ENCODE results near the gene LAMTOR5. TPM values are rescaled to one million over a fixed set of nuclear protein-coding genes. Genes with fewer than 3 reads are reported as not detected.
"Not testable (repeated sequence)": the region's sequence is repeated elsewhere in the genome, so short reads cannot be mapped to it uniquely, and the experiment has no call there.

LAMTOR5 gene
- total RNA-seq, 2 experiments from 2014 or later = 105 to 108 TPM

GRCh38 chr1:110443451-110443850 is 36.0 kb upstream of the LAMTOR5 start:
- no peaks in the 10 kb centered on the region for H3K4me1 ChIP-seq (ENCODE audit: insufficient read depth, low read length)
- no peak overlapping the region for H3K4me3 ChIP-seq (ENCODE audit: low read length)
- H3K27me3 ChIP-seq (ENCODE audit: control insufficient read depth in 1 of 2, insufficient read depth in 2 of 2, low read length in 2 of 2) = peaks cover 3% of the 10 kb centered on the region in 2 experiments
- no peaks in the 10 kb centered on the region for H3K36me3 ChIP-seq (ENCODE audit: insufficient read depth, low read length)
- Mint-ChIP-seq H3K4me1 (ENCODE audit: low read depth) (no peaks in the 10 kb centered on the region), H3K27ac (no peak overlapping the region), H3K36me3 (ENCODE audit: low read depth) (no peaks in the 10 kb centered on the region), H3K9me3 (no peaks in the 10 kb centered on the region), H3K27me3 (no peaks in the 10 kb centered on the region), H3K4me3 (no peak overlapping the region)
- TF ChIP-seq, protein P1, sequence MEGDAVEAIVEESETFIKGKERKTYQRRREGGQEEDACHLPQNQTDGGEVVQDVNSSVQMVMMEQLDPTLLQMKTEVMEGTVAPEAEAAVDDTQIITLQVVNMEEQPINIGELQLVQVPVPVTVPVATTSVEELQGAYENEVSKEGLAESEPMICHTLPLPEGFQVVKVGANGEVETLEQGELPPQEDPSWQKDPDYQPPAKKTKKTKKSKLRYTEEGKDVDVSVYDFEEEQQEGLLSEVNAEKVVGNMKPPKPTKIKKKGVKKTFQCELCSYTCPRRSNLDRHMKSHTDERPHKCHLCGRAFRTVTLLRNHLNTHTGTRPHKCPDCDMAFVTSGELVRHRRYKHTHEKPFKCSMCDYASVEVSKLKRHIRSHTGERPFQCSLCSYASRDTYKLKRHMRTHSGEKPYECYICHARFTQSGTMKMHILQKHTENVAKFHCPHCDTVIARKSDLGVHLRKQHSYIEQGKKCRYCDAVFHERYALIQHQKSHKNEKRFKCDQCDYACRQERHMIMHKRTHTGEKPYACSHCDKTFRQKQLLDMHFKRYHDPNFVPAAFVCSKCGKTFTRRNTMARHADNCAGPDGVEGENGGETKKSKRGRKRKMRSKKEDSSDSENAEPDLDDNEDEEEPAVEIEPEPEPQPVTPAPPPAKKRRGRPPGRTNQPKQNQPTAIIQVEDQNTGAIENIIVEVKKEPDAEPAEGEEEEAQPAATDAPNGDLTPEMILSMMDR (IDR thresholded peaks at IDR 0.05) = no peak
- no peaks in the 10 kb centered on the region for H3K9me3 ChIP-seq (ENCODE audit: control insufficient read depth in 1 of 2, insufficient read depth in 1 of 2, low read length in 2 of 2)
- DNase-seq (no peak), ATAC-seq (ENCODE audit: poor library complexity) (no peak)
- H3K27ac ChIP-seq (ENCODE audit: low read depth in 1 of 2, low read length in 2 of 2) = no peak overlapping the region
- CTCF ChIA-PET = no interaction called here
- intact Hi-C loops (cut with DNase I, micrococcal nuclease) = no loop called here
- POLR2A ChIA-PET = no interaction called here

- CTCF ChIA-PET = no interaction called here
- H3K9me3 Mint-ChIP-seq = no peaks in the 10 kb centered on the region
- H3K4me1 Mint-ChIP-seq (ENCODE audit: low read depth) = no peaks in the 10 kb centered on the region
- H3K4me3 Mint-ChIP-seq = no peak overlapping the region
- Histone ChIP-seq H3K27ac (ENCODE audit: low read depth in 1 of 2, low read length in 2 of 2) (no peak overlapping the region), H3K4me1 (ENCODE audit: insufficient read depth, low read length) (no peaks in the 10 kb centered on the region), H3K4me3 (ENCODE audit: low read length) (no peak overlapping the region), H3K9me3 (ENCODE audit: control insufficient read depth in 1 of 2, insufficient read depth in 1 of 2, low read length in 2 of 2) (no peaks in the 10 kb centered on the region), H3K27me3 (ENCODE audit: control insufficient read depth in 1 of 2, insufficient read depth in 2 of 2, low read length in 2 of 2) (peaks cover 0 to 3% of the 10 kb centered on the region in 2 experiments), H3K36me3 (ENCODE audit: insufficient read depth, low read length) (no peaks in the 10 kb centered on the region)
- H3K27ac Mint-ChIP-seq = no peak overlapping the region
- POLR2A ChIA-PET = no interaction called here
- DNase-seq (no peak), ATAC-seq (ENCODE audit: poor library complexity) (no peak)
- H3K27me3 Mint-ChIP-seq = no peaks in the 10 kb centered on the region
- TF ChIP-seq, protein P1 (IDR thresholded peaks at IDR 0.05) = no peak
- intact Hi-C loops (cut with DNase I, micrococcal nuclease) = no loop called here
- no peaks in the 10 kb centered on the region for H3K36me3 Mint-ChIP-seq (ENCODE audit: low read depth)
Observed at GRCh38 chr1:110441888-110442287, 34.4 kb upstream of the LAMTOR5 start.

DNA sequence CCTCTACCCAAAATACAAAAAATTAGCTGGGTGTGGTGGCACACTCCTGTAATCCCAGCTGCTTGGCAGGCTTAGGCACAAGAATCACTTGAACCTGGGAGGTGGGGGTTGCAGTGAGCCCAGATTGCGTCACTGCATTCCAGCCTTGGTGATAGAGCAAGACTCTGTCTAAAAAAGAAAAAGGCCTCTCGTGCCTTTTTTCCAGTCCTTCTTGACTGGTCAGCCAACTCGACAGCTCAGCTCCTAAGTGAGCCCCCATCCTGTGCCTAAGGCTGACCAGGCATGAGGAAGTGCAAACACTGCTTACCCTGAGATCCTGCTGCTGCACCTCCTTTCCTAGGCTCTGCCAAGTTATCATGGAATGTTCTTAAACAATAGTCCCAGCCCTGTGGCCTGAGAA is 33.4 kb upstream of the LAMTOR5 start:
- POLR2A ChIA-PET = no interaction called here
- Mint-ChIP-seq H3K36me3 (ENCODE audit: low read depth) (no peaks in the 10 kb centered on the region), H3K27me3 (no peaks in the 10 kb centered on the region), H3K4me3 (no peak overlapping the region), H3K4me1 (ENCODE audit: low read depth) (no peaks in the 10 kb centered on the region), H3K9me3 (no peaks in the 10 kb centered on the region), H3K27ac (no peak overlapping the region)
- ATAC-seq (ENCODE audit: poor library complexity) (no peak), DNase-seq (no peak)
- TF ChIP-seq, protein P1 (IDR thresholded peaks at IDR 0.05) = no peak
- peaks cover 0 to 3% of the 10 kb centered on the region in 2 experiments for H3K27me3 ChIP-seq (ENCODE audit: control insufficient read depth in 1 of 2, insufficient read depth in 2 of 2, low read length in 2 of 2)
- no peaks in the 10 kb centered on the region for H3K4me1 ChIP-seq (ENCODE audit: insufficient read depth, low read length)
- no peak overlapping the region for H3K4me3 ChIP-seq (ENCODE audit: low read length)
- no peak overlapping the region for H3K27ac ChIP-seq (ENCODE audit: low read depth in 1 of 2, low read length in 2 of 2)
- no peaks in the 10 kb centered on the region for H3K9me3 ChIP-seq (ENCODE audit: control insufficient read depth in 1 of 2, insufficient read depth in 1 of 2, low read length in 2 of 2)
- H3K36me3 ChIP-seq (ENCODE audit: insufficient read depth, low read length) = no peaks in the 10 kb centered on the region
- CTCF ChIA-PET = no interaction called here
- intact Hi-C loops (cut with DNase I, micrococcal nuclease) = no loop called here

GRCh38 chr1:110439873-110440272 is 32.4 kb upstream of the LAMTOR5 start:
- ATAC-seq (ENCODE audit: poor library complexity); CTCF ChIA-PET; POLR2A ChIA-PET: not testable (repeated sequence)

More at GRCh38 chr1:110439873-110440272, 32.4 kb upstream of the LAMTOR5 start:
- H3K27me3 ChIP-seq (ENCODE audit: control insufficient read depth in 1 of 2, insufficient read depth in 2 of 2, low read length in 2 of 2); H3K4me3 Mint-ChIP-seq; H3K4me3 ChIP-seq (ENCODE audit: low read length); H3K9me3 ChIP-seq (ENCODE audit: control insufficient read depth in 1 of 2, insufficient read depth in 1 of 2, low read length in 2 of 2); H3K36me3 Mint-ChIP-seq (ENCODE audit: low read depth); DNase-seq; intact Hi-C loops (cut with DNase I, micrococcal nuclease); H3K4me1 Mint-ChIP-seq (ENCODE audit: low read depth); H3K9me3 Mint-ChIP-seq; H3K4me1 ChIP-seq (ENCODE audit: insufficient read depth, low read length); H3K27ac Mint-ChIP-seq; H3K27ac ChIP-seq (ENCODE audit: low read depth in 1 of 2, low read length in 2 of 2); H3K36me3 ChIP-seq (ENCODE audit: insufficient read depth, low read length); H3K27me3 Mint-ChIP-seq: not testable (repeated sequence)

Measured in CD4-positive, alpha-beta T cell (primary cell).